ENCODE measurements around the gene GMPPA.

- TF ChIP-seq POLR2A (IDR thresholded peaks at IDR 0.05) (no peak), CTCF (IDR thresholded peaks at IDR 0.05) (no peak)
Measured at GRCh38 chr2:219527472-219527871, 28.8 kb downstream of the GMPPA start.
